Measurements from ENCODE around the gene MRTFA. TPM values are rescaled to one million over a fixed set of nuclear protein-coding genes. Genes with fewer than 3 reads are reported as not detected.

MRTFA gene
- total RNA-seq, 1 donor from 2014 or later: 52.8 TPM

DNA sequence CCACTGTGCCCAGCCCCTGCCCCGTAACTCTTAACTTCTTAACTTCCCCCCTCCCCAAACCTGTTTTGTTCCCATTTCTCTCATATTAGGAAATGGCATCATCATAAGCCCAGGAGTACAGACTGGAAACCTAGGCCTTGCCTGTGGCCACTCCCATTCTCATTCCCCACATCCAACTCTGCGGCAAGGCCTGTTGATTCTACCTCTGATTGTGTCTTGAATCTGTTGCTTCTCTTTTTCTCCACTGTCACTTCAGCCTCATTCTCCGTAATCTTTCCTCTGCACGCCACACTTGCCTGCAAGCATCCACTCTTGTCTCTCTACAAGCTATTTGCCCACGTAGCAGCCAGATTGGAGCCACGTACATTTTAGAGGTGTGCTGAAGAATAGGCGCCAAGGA lies 240.9 kb downstream of the MRTFA start:
- Mint-ChIP-seq H3K27me3 (ENCODE audit: low read depth) (no peaks in the 10 kb centered on the region), H3K9me3 (no peaks in the 10 kb centered on the region), H3K4me1 (peaks cover 15% of the 10 kb centered on the region), H3K4me3 (no peak overlapping the region), H3K36me3 (ENCODE audit: low read depth) (no peaks in the 10 kb centered on the region), H3K27ac (ENCODE audit: unreplicated experiment) (no peak overlapping the region)
- DNase-seq (ENCODE audit: low read depth, low spot score): no peak
- TF ChIP-seq, protein P1, sequence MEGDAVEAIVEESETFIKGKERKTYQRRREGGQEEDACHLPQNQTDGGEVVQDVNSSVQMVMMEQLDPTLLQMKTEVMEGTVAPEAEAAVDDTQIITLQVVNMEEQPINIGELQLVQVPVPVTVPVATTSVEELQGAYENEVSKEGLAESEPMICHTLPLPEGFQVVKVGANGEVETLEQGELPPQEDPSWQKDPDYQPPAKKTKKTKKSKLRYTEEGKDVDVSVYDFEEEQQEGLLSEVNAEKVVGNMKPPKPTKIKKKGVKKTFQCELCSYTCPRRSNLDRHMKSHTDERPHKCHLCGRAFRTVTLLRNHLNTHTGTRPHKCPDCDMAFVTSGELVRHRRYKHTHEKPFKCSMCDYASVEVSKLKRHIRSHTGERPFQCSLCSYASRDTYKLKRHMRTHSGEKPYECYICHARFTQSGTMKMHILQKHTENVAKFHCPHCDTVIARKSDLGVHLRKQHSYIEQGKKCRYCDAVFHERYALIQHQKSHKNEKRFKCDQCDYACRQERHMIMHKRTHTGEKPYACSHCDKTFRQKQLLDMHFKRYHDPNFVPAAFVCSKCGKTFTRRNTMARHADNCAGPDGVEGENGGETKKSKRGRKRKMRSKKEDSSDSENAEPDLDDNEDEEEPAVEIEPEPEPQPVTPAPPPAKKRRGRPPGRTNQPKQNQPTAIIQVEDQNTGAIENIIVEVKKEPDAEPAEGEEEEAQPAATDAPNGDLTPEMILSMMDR (conservative IDR thresholded peaks at IDR 0.05): no peak

DNA sequence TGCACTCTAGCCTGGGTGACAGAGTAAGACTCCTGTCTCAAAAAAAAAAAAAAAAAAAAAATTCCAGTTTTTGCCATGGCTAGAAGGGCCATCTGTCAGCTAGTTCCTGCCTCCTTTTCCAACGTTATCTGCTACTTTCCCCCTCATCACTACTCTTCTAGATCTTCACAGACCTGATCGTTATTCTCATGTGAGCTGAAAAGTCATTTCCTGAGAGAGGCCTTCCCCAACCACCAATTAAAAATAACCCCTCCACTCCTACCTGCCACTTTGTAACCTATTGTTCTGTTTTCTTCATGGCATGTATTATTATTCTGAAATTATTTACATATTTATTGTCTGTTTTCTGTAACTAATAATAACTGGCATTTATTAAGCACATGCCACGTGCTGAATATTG lies 241.9 kb downstream of the MRTFA start:
- Mint-ChIP-seq H3K27ac (ENCODE audit: unreplicated experiment) (no peak overlapping the region), H3K27me3 (ENCODE audit: low read depth) (no peaks in the 10 kb centered on the region), H3K4me1 (peaks cover 15% of the 10 kb centered on the region), H3K4me3 (no peak overlapping the region), H3K36me3 (ENCODE audit: low read depth) (no peaks in the 10 kb centered on the region), H3K9me3 (no peaks in the 10 kb centered on the region)
- no peak for DNase-seq (ENCODE audit: low read depth, low spot score)
- TF ChIP-seq, protein P1 (conservative IDR thresholded peaks at IDR 0.05): no peak

DNA sequence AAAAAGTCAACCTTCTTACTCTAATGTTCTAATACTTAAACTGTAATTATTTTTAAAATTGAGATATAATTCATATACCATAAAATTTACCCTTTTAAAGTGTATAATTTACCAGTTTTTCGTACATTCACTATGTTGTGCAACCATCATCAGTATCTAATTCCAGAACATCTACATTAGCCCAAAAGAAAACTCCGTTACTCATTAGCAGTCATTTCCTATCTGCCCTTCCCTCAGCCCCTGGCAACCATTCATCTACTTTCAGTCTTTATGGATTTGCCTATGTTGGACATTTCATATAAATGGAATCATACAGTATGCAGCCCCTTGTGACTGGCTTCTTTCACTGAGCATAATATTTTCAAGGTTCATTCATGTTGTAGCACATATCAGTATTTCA lies 243.9 kb downstream of the MRTFA start:
- Mint-ChIP-seq H3K27ac (ENCODE audit: unreplicated experiment) (no peak overlapping the region), H3K36me3 (ENCODE audit: low read depth) (peaks cover 3% of the 10 kb centered on the region), H3K4me3 (no peak overlapping the region), H3K4me1 (peaks cover 13% of the 10 kb centered on the region), H3K27me3 (ENCODE audit: low read depth) (no peaks in the 10 kb centered on the region), H3K9me3 (no peaks in the 10 kb centered on the region)
- no peak for DNase-seq (ENCODE audit: low read depth, low spot score)
- TF ChIP-seq, protein P1 (conservative IDR thresholded peaks at IDR 0.05): no peak

DNA sequence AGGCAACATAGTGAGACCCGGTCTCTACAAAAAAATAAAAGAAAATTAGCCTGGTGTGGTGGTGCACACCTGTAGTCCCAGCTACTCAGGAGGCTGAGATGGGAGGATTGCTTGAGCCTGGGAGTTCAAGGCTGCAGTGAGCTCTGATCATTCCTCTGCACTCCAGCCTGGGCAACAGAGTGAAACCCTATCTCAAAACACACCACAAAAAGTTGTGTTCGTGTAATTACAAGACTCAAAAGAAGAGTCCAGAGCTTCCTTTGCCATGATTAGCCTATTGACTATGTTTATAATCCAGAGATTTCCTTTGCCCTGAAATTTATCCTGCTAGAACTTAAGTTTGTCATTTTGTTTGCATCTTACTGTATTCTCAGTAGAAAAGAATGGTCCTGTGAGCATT lies 245.1 kb downstream of the MRTFA start:
- Mint-ChIP-seq H3K4me3 (no peak overlapping the region), H3K36me3 (ENCODE audit: low read depth) (peaks cover 3% of the 10 kb centered on the region), H3K9me3 (no peaks in the 10 kb centered on the region), H3K4me1 (peaks cover under 1% of the 10 kb centered on the region), H3K27ac (ENCODE audit: unreplicated experiment) (no peak overlapping the region), H3K27me3 (ENCODE audit: low read depth) (no peaks in the 10 kb centered on the region)
- DNase-seq (ENCODE audit: low read depth, low spot score): no peak
- TF ChIP-seq, protein P1 (conservative IDR thresholded peaks at IDR 0.05): no peak

DNA sequence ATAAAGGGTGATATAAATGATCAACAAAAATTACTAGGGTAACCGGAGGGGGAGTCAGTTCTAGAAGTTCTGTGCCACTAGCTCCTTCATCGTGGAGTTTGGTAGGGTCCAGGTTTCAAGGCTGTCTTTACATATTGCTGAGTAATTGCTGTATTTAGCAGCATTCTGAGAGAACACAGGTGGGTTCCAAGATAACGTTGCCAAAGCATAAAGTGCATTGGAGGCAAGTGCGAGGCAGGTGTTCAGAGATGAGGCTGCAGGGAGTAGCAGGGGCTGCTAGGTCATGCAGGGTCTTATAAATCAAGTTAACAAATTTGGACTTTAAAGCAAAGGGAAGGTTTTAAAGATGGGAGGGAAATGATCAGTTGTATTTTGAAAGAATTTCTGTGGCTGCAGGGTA lies 248.3 kb downstream of the MRTFA start:
- no peak for DNase-seq (ENCODE audit: low read depth, low spot score)
- Mint-ChIP-seq H3K4me1 (peaks cover 11% of the 10 kb centered on the region), H3K36me3 (ENCODE audit: low read depth) (peaks cover 3% of the 10 kb centered on the region), H3K9me3 (no peaks in the 10 kb centered on the region), H3K27me3 (ENCODE audit: low read depth) (no peaks in the 10 kb centered on the region), H3K27ac (ENCODE audit: unreplicated experiment) (peak overlapping the region; percentile 14), H3K4me3 (no peak overlapping the region)
- TF ChIP-seq, protein P1 (conservative IDR thresholded peaks at IDR 0.05): no peak

DNA sequence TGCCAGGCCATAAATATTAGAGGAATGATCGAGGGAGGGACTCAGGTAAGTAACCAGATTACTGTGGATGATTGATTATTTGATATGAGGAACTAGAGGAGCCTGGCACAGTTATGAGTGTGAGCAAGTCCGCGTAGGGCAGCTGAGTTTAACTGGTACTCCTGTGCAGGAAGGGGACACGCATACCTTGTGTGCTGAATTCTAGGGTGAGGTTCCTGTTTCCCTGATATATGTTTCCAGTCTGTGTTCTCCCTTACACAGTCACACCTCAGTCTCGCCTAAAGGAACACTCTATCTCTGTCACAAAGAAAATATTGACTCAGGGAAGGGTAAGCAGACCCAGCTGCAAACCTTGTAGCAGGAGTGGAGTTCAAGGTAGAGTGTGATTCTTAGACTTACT lies 248.8 kb downstream of the MRTFA start:
- TF ChIP-seq, protein P1 (conservative IDR thresholded peaks at IDR 0.05): no peak
- Mint-ChIP-seq H3K27me3 (ENCODE audit: low read depth) (no peaks in the 10 kb centered on the region), H3K4me3 (no peak overlapping the region), H3K4me1 (peaks cover 11% of the 10 kb centered on the region), H3K27ac (ENCODE audit: unreplicated experiment) (peak overlapping the region; percentile 14), H3K9me3 (no peaks in the 10 kb centered on the region), H3K36me3 (ENCODE audit: low read depth) (peaks cover 3% of the 10 kb centered on the region)
- no peak for DNase-seq (ENCODE audit: low read depth, low spot score)

Data from neural crest cell (in vitro differentiated cells).